Keratinocyte (primary cell): ENCODE results near the gene TRIM47. TPM values are rescaled to one million over a fixed set of nuclear protein-coding genes. Genes with fewer than 3 reads are reported as not detected.

ENCODE experiments used
- DNase-seq: peaks from one replicate; pipeline ENCODE4 v3.0.0-alpha.2; 2011; ENCODE audit warnings: low read depth, missing footprints, low spot score
- FAIRE-seq: peaks from 2 replicates; lab custom pipeline; 2011; peaks lifted over from hg19 to GRCh38; lab: Jason Lieb, UNC
- H2AFZ ChIP-seq: 2 replicates; pipeline ENCODE4 v1.6.0; 2012; ENCODE audit warnings: low read length, control low read depth, inconsistent platforms; ENCODE audit not compliant: control insufficient read depth
- H3K27ac ChIP-seq: 2 replicates; pipeline ENCODE4 v1.5.1; 2011; ENCODE audit warnings: low read length; ENCODE audit not compliant: control insufficient read depth, insufficient read depth
- H3K27me3 ChIP-seq: 3 replicates; pipeline ENCODE4 v1.6.0; 2011; ENCODE audit warnings: low read length; ENCODE audit not compliant: control insufficient read depth, insufficient read depth; ENCODE audit errors: extremely low read depth
- H3K36me3 ChIP-seq, 2 experiments: 2 replicates in 1 of 2; 3 replicates in 1 of 2; pipeline ENCODE4 v1.5.1; 2011; ENCODE audit warnings: low read length in 2 of 2, mild to moderate bottlenecking in 1 of 2; ENCODE audit not compliant: control insufficient read depth in 2 of 2, insufficient read depth in 2 of 2; ENCODE audit errors: extremely low read depth in 1 of 2
- H3K4me1 ChIP-seq: 3 replicates; pipeline ENCODE4 v1.5.1; 2011; ENCODE audit warnings: low read length; ENCODE audit not compliant: control insufficient read depth, insufficient read depth; ENCODE audit errors: extremely low read depth
- H3K4me2 ChIP-seq: 3 replicates; pipeline ENCODE4 v1.6.0; 2011; ENCODE audit warnings: low read depth, low read length; ENCODE audit not compliant: control insufficient read depth, insufficient read depth; ENCODE audit errors: extremely low read depth
- H3K4me3 ChIP-seq, 3 experiments: fragments of 200-600 bp in 1 of 3; sonication (generic) in 1 of 3; 2 replicates in 2 of 3; 3 replicates in 1 of 3; pipeline ENCODE4 v1.5.1; 2011 to 2016; ENCODE audit warnings: low read length in 3 of 3, mild to moderate bottlenecking in 3 of 3, control low read depth in 2 of 3, inconsistent platforms in 1 of 3, low read depth in 1 of 3, mixed read lengths in 1 of 3, mixed run types in 1 of 3, moderate library complexity in 1 of 3; ENCODE audit not compliant: control insufficient read depth in 2 of 3, insufficient read depth in 2 of 3; ENCODE audit errors: extremely low read depth in 1 of 3
- H3K79me2 ChIP-seq: 2 replicates; pipeline ENCODE4 v1.6.0; 2012; ENCODE audit warnings: low read length; ENCODE audit not compliant: control insufficient read depth, insufficient read depth
- H3K9ac ChIP-seq: 3 replicates; pipeline ENCODE4 v1.6.0; 2011; ENCODE audit warnings: low read length; ENCODE audit not compliant: control insufficient read depth, insufficient read depth; ENCODE audit errors: extremely low read depth
- H3K9me1 ChIP-seq: 3 replicates; pipeline ENCODE4 v1.6.0; 2011; ENCODE audit warnings: low read length; ENCODE audit not compliant: control insufficient read depth, insufficient read depth; ENCODE audit errors: extremely low read depth
- H3K9me3 ChIP-seq: 2 replicates; pipeline ENCODE4 v1.5.1; 2012; ENCODE audit warnings: low read depth, low read length; ENCODE audit not compliant: control insufficient read depth
- H4K20me1 ChIP-seq: 3 replicates; pipeline ENCODE4 v1.6.0; 2011; ENCODE audit warnings: low read length; ENCODE audit not compliant: control insufficient read depth, insufficient read depth; ENCODE audit errors: extremely low read depth
- CTCF ChIP-seq, 3 experiments: IDR thresholded peaks in 1 of 3; conservative IDR thresholded peaks in 1 of 3; optimal IDR thresholded peaks in 1 of 3; 2 replicates in 2 of 3; 3 replicates in 1 of 3; pipeline versions ENCODE3 to v1.5.1; 2011; ENCODE audit warnings: low read length in 3 of 3, mild to moderate bottlenecking in 3 of 3, moderate library complexity in 2 of 3, control low read depth in 1 of 3, inconsistent platforms in 1 of 3; ENCODE audit not compliant: insufficient read depth in 2 of 3; ENCODE audit errors: extremely low read depth in 1 of 3
- EZH2 ChIP-seq: IDR thresholded peaks from one replicate; pipeline ENCODE4 v1.6.1; 2012; ENCODE audit warnings: inconsistent platforms, mild to moderate bottlenecking, low read length, moderate library complexity
- dilution Hi-C: fragments of 300-500 bp; cut with MboI; formaldehyde crosslinking; loops from one replicate; pipeline ENCODE4 v1.7.0; 2020; ENCODE audit warnings: low sequenced_read_pairs; ENCODE audit not compliant: extremely low pct_ligation_motif_present
- polyA plus RNA-seq, 5 experiments: library from polyadenylated mRNA; depleted of rRNA in 3 of 5; stranded (reverse) in 3 of 5; stranded (forward) in 1 of 5; unstranded in 1 of 5; fragments of >200 nt; gene quantifications; 1 replicate in 1 of 5; 2 replicates in 3 of 5; 3 replicates in 1 of 5; pipeline versions ENCODE4 v1.2.1 to v1.2.3, GENCODE V29; 2011 to 2012; ENCODE audit warnings: missing spikeins in 2 of 5, low read depth in 1 of 5, low replicate concordance in 1 of 5

TRIM47 gene
- polyA plus RNA-seq, 1 donor (not counting 4 experiments of a cell fraction or from before 2014, with no cell fraction given) = 9.4 TPM

DNA sequence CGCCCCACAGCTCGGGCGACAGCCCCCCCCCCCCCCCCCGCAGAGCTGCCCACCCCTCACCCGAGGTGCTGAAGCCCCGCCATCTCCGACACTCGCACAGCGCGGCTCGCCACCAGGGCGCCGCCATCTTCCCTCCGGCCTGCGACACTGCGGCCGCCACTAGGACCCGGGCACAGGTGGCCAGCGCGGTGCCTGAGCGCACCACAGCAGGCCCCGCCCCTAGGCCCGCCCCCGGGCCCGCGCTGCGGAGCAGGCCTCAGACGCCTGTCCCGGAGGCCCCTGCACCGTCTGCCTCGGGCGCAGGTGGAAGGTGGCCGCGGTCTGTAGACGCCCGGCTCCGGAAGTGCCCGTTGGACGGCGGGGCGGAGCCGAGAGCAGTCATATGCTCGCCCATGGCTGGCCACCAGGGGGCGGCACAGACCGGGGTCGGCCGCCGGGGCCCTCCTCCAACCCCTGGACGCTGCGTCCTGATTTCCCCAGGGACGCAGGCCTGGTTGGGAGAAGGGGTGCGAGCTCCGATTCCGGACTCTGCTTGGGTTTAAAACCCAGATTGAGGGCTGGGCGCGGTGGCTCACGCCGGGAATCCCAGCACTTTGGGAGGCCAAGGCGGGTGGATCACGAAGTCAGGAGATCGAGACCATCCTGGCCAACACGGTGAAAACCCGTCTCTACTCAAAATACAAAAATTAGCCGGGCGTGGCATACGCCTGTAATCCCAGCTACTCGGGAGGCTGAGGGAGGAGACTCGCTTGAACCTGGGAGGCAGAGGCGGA lies 26.6 kb upstream of the TRIM47 start, which contains the start of gene MRPL38:
Gene MRPL38, minus strand, starts transcription at position 136 of the 773 bp plus-strand sequence. Its CDS starts 9 bp downstream, at position 127.
- dilution Hi-C loops = no loop called here
- Histone ChIP-seq H3K27ac (peak within 1 kb of the TSS; percentile 58), H4K20me1 (no peaks in the 10 kb centered on the region), H3K36me3 (peaks cover 6 to 11% of the 10 kb centered on the region in 2 experiments), H3K4me2 (peak within 1 kb of the TSS; percentile 96), H3K9me3 (no peaks in the 10 kb centered on the region), H3K9me1 (no peaks in the 10 kb centered on the region), H3K79me2 (peaks cover 8% of the 10 kb centered on the region), H3K27me3 (no peaks in the 10 kb centered on the region), H3K4me1 (peaks cover 20% of the 10 kb centered on the region), H3K4me3 (peak within 1 kb of the TSS; percentile 82 to 85 (median 82)), H3K9ac (peak within 1 kb of the TSS; percentile 81), H2AFZ (peak within 1 kb of the TSS; percentile 77)
- FAIRE-seq (no peak), DNase-seq (no peak)
- TF ChIP-seq EZH2 (no peak), CTCF (optimal IDR thresholded peaks at IDR 0.05 in 1 of 3, IDR thresholded peaks at IDR 0.05 in 1 of 3, conservative IDR thresholded peaks at IDR 0.05 in 1 of 3; ENCODE audit: extremely low read depth in 1 of 3, insufficient read depth in 2 of 3, low read length in 3 of 3) (peak; percentile 72 to 94 (median 93))

DNA sequence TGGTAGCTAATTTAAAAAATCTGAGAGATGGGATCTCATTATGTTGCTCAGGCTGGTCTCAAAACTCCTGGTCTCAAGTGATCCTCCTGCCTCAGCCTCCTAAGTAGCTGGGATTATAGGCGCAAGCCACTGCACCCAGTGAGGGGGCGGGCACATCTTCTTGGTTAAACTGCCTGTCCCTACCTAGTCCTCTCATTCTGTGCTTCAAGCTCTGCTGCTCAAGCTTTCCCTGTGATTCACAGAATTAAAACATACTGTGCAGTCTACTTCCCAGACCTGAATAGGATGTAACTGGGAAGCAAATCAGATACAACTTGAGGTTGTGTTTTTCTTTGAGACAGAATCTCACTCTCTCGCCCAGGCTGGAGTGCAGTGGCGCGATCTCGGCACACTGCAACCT lies 24.0 kb upstream of the TRIM47 start:
- TF ChIP-seq EZH2 (no peak), CTCF (optimal IDR thresholded peaks at IDR 0.05 in 1 of 3, IDR thresholded peaks at IDR 0.05 in 1 of 3, conservative IDR thresholded peaks at IDR 0.05 in 1 of 3; ENCODE audit: extremely low read depth in 1 of 3, insufficient read depth in 2 of 3, low read length in 3 of 3) (no peak)
- peaks cover 8% of the 10 kb centered on the region for H3K79me2 ChIP-seq
- dilution Hi-C loops = no loop called here
- no peak overlapping the region for H3K4me2 ChIP-seq
- no peak for DNase-seq
- H3K27me3 ChIP-seq = no peaks in the 10 kb centered on the region
- H3K9ac ChIP-seq = no peak overlapping the region
- H3K36me3 ChIP-seq = peaks cover 16 to 28% of the 10 kb centered on the region in 2 experiments
- no peak overlapping the region for H2AFZ ChIP-seq
- no peaks in the 10 kb centered on the region for H3K9me3 ChIP-seq
- no peak for FAIRE-seq
- peaks cover 10% of the 10 kb centered on the region for H3K4me1 ChIP-seq
- H4K20me1 ChIP-seq = no peaks in the 10 kb centered on the region
- no peak overlapping the region for H3K4me3 ChIP-seq
- no peaks in the 10 kb centered on the region for H3K9me1 ChIP-seq
- H3K27ac ChIP-seq = no peak overlapping the region
